ENCODE measurements around the gene MPEG1.

- TF ChIP-seq CTCF (IDR thresholded peaks at IDR 0.05 in 4 of 5, conservative IDR thresholded peaks at IDR 0.05 in 1 of 5) (no peak), POLR2A (IDR thresholded peaks at IDR 0.05) (no peak)
Measured at GRCh38 chr11:59173964-59174663, 38.6 kb downstream of the MPEG1 start.
